ELF-1 (cell line): ENCODE data around the gene AMPD3.
A peak's percentile ranks its signal among the peaks of the same experiment; 100 is the strongest.

Experiments
- DNase-seq: peaks from one replicate; pipeline ENCODE4 v3.0.0-alpha.2; 2016; ENCODE audit warnings: low read depth, low spot score

The AMPD3 gene

GRCh38 chr11:10538924-10539323 lies 83.9 kb downstream of the AMPD3 start:
- no peak for DNase-seq

DNA sequence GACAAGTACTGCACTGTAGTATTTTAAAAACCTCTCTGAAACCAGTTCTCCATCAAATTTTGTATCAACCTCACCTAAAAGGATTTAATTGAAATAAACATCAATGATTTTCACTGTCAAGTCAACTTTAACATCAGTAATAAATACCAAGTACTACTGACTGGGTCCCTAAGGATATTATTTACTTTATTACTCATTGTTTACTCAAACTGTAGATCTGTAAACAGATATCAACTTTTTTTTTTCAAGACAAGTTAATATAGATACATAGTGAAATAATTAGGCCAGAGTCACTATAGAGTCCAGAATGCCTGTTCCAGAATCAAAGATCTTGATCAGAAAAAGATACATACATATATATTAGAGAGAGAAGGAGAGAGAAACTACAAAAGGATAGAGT lies 84.3 kb downstream of the AMPD3 start:
- no peak for DNase-seq

- DNase-seq: no peak
Observed at GRCh38 chr11:10540546-10540914, 85.5 kb downstream of the AMPD3 start.

GRCh38 chr11:10540915-10541560 lies 86.0 kb downstream of the AMPD3 start, which contains the start of gene RNF141:
Gene RNF141, minus strand, starts transcription at chr11:10541187. Its CDS starts 7,029 bp downstream, at chr11:10534158.
- DNase-seq: peak; percentile 99

DNA sequence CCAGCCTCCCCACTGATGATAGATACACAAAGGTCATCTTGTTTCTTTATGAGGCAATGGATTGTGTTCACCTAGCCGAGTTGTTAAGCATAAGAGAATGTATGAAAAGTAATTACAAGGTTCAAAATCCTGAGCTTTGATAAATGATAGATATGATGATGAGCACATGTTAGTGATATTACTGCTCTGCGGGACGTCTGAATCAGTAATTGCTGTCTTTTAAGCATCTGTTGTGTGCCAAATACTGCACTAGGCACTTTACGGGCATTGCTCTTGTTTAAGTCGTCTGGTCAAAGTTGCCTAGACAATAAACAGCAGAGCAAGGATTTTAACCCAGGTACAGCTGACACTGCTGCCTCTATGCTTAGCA lies 86.5 kb downstream of the AMPD3 start:
- no peak for DNase-seq

GRCh38 chr11:10542776-10543175 lies 87.7 kb downstream of the AMPD3 start:
- no peak for DNase-seq

- DNase-seq: no peak
Observed at GRCh38 chr11:10543782-10544181, 88.7 kb downstream of the AMPD3 start.

- DNase-seq: no peak
Observed at GRCh38 chr11:10544491-10545465, 89.7 kb downstream of the AMPD3 start.

GRCh38 chr11:10550503-10551289 lies 95.6 kb downstream of the AMPD3 start:
- no peak for DNase-seq

DNA sequence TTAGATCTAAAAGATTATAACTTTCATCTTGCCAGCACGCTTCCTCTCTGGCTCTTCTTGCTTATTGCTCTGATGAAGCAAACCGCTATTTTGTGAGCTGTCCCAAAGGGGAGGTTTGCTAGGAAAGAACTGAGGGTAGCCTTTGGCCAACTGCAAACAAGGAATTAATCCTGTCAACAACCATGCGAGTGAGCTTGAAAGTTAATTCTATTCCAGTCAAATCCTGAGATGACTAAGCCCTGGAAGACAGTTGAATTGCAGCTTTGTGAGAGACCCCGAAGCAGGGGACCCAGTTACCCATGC lies 96.2 kb downstream of the AMPD3 start:
- no peak for DNase-seq

DNA sequence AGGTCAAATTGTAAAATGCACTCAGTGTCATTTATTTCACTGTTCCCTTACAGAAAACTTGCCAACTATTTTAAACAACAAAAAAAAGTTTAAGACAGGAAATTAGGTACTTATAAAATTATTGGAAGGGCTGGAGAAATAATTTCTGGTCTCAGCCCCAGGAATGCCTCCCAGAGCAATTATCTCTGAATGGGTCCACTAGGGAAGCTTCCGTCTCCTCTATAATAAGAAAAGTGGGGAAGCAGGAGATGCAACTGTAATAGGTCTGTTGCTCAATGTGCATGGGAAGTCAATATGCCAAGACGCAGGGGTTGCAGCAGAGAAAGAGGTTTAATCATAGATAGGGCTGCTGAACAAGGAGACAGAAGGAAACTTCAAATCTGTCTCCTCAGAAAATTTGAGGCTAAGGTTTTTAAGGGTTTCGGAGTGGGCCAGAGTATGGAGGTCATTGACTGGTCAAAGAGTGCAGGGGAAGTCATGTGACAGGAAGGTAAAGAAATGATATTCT lies 96.8 kb downstream of the AMPD3 start:
- no peak for DNase-seq

DNA sequence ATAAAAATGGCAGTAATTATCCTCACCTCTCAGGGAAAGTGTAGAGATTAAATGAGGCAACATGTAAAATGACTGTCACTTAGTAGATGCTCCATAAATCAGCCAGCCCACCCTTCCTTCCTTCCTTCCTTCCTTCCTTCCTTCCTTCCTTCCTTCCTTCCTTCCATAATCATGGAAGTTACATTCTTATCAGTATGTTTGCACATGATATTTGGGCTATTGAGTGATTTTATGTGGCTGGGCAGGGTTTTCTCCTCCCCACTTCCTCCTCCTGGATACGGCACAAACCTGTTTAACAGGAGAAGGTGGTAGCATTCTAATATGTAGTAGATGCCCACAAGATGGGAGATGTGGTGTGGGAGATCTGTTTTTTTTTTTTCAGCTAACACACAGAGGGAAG lies 101.5 kb downstream of the AMPD3 start:
- no peak for DNase-seq
